Hematopoietic multipotent progenitor cell treated with erythropoietin and hydrocortisone succinate and interleukin-3 and kit ligand, for 6 days (in vitro differentiated cells): ENCODE measurements around the gene ACTBL2.

Source experiments
- DNase-seq: peaks from one replicate; pipeline ENCODE4 v3.0.0-alpha.2; 2015

ACTBL2 gene

DNA sequence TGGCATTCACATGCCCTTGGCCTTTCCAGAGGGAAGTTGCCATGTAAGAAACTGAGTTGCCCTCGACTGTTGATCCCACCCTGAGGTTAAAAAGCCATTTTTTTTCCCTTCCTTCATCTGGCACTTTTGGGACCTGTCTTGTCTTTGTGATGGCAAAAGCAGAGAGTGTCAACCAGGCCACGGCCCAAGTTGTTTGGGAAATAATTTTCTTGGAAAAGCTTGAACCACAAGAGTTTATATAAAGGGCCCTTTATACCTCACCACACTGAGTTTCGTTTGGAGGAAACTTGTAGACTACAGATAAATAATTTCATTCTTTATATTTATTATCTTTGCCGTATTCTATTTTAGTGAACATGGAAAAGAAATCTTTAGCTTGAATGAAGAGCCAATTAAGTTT lies 34.3 kb downstream of the ACTBL2 start:
- no peak for DNase-seq

DNA sequence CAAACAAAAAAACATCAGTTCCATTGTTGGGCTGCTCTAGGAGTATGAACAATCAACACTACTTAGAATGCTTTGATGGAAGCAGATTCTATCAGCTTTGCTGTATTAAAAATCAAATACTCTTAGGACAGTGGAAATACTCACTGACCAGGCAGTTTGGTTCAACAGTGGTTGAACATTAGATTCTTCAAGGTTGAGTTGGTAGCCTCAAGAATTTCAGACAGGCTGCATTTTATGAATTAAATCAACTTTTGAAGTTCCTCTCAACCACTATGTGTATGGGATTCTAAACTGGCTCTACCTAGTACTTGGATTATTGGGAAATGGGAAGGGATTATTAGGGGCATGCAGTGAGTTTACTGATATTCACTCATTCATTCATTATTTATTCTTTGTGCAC lies 35.0 kb downstream of the ACTBL2 start:
- no peak for DNase-seq

DNA sequence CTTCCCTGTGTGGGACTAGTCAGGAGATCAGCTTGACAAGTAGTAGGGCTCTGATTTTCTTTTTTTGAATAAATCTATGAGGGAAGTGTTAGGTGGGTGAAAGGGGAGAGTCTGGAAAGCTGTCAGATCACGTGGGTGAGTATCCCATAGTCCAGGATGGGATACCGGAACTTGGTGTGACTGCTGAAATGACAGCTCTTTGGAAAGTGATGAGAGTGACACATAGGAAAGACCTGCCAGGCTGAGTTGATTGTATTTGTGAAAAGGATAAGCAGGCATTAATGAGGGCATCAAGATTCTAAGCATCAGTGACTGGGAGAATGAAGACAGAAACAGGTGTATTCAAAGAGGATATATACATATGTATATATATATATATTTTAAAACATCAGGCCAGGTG lies 35.6 kb downstream of the ACTBL2 start:
- DNase-seq: no peak

DNA sequence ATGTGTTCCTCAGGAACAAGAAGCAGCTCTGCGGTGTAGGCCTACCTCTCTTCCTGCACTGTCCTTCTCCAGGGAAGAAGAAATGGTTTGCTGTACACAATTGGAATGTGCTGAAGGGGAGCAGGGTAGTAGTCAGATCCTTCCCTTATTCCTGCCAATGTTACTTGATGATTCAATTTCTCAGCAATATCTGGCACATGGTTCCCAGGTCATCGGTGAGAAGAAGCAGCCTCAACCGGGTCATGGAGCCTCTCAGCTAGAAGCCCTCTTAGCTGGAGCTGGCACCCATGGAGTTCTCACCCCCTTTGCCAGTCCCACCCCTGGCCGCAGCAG lies 36.9 kb downstream of the ACTBL2 start:
- DNase-seq: no peak

- DNase-seq: no peak
Observed at GRCh38 chr5:57445006-57445704, 37.5 kb downstream of the ACTBL2 start.

DNA sequence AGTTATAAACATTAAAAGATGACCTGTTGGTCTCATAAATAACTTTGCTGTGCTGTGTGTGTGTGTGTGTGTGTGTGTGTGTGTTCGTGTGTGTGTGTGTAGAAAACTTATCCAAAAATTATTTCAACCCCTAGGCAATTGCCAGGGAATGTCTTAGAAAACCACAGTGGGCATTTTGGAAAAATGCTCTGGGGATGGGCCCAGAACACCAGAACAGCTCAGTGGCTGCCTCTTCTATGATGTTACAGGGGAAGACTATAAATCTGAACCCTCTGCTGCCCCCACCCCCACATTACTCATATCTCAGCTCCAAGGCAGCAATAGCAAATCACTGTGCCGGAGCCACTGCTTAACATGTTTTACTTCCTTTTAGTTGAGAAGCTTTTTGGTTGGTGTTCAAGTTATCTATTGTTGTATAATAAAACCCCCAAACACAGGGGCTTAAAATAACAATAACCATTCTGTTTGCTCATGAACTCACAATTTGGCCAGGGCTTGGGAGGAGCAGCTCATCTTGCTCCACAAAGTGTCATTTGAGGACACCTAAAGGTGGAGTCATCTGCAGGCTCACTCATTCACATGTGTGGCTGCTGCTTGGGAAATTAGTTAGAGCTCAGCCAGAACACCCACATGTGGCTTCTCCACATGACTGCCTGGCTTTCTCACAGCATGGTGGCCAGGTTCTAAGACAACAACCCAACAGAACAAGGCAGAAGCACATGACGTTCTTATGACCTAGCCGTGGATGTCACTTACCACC lies 40.4 kb downstream of the ACTBL2 start:
- DNase-seq: no peak

GRCh38 chr5:57441557-57441956 lies 41.1 kb downstream of the ACTBL2 start:
- peak; percentile 17 for DNase-seq

DNA sequence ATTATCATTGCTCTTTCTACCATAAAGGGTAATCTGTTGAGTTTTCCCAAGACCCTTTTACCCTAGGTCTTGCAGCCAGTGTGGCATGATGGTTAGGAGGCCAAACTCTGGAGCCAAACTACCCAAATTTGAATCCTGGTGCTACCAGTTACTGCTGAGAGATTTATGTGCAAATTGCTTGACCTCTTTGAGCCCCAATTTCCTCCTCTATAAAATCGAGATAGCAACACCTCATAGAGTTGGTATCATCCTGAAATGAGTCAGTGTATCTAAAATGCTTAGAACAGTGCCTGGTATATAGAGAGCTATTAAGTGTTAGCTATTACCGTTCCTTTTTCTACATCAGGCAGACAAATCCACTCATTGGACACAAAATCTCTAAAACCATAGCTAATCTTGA lies 43.0 kb downstream of the ACTBL2 start:
- no peak for DNase-seq

DNA sequence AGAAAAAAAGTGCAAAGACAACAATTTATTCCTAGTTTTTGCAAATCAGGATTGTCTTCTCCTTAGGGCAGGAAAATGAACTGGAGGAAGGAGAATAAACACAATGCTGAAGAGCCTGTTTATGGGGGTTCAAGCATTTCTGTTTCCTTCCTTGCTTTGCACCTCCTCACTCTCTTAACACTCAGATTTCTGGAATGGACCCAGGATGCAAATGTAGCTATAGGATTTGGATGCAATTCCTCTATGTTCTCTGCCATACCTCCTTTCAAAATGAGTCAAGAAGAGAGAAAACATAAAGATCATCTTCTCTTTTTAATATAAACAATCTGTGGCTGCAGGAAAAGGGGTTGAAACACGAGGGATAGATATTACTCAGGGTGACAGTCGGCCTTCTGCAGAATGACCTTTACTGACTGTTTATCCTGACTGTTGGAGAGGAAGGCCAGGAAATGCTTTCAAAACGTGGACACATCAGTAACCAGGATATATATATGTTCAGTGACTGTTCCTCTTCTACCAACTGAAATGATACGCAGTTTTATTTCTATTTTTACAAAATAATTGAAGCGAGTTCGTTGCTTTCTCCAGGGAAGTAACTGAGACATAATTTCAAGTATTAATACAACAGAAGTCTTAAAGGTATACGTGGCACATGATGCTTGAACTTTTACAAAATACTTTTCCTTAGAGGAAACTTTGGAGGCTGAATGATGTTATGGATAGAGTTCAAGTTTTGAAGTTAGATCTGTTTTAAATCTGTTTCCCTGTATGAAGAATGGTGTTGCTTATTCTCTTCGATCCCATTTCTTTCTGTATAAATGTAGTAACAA lies 44.4 kb downstream of the ACTBL2 start:
- DNase-seq: no peak

DNA sequence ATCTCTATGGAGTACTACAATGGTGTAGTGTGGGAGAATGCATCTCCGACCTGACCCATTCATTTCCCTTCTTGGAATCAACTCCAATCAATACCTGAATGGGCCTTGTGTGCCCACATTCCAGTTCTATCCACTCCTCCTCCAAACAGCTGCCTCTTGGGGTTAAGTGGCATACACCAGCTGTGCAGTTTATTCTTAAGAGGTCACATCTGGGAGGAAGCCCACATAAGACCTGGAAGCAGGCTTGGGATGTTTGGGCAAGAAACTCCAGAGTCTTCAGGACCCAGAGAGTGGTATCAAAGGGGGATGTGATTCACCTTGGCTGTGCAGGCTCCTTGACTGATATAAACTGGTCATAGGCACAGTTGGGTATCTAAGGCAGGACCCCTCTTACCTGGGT lies 46.0 kb downstream of the ACTBL2 start:
- no peak for DNase-seq

DNA sequence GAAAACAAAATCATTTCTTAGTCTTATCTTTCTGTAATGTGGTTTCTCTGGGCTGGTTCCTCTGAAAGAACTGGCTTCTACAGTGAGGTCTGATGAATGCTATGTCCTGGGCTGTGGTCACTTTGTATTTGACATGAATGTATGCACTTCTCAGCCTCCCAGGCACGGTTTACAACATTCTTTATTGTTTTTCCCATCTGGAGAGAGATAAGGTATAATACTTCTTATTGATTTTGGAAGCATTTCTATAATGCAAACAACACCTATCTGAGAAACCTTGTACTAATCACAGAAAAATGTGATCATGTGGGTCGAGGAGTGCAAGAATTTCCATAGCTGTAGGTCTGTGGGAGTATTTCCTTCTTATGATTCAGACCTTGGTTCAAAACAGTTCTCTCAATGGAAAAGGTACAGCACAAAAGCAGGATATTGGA lies 46.9 kb downstream of the ACTBL2 start:
- DNase-seq: no peak

- DNase-seq: no peak
Observed at GRCh38 chr5:57434683-57435082, 47.9 kb downstream of the ACTBL2 start.

DNA sequence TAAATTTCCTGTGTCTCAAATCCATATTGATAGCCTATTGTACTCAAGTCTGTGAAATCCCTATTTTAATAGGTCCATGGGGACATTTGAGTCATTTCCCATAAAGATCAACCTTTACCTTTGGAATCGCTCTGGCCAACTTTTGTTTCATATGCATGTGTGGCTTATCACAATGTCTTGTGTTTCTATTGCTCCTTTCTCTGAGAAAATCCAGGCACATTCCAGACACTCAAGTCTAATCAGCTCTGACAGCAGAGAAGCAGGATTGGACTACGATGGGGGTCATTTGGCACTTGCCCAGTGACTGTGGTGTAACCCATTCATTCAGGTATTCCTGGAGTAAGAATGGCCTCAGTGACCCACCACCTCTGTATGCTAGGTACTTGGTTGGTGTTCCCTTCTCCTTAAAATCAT lies 48.4 kb downstream of the ACTBL2 start:
- no peak for DNase-seq

GRCh38 chr5:57432876-57433275 lies 49.7 kb downstream of the ACTBL2 start:
- DNase-seq: no peak

GRCh38 chr5:57431759-57432158 lies 50.9 kb downstream of the ACTBL2 start:
- no peak for DNase-seq
